Hepatocyte (in vitro differentiated cells): Measurements from ENCODE around the gene TRIM8.

Source experiments
- CTCF ChIP-seq: fragments of 200-600 bp; sonication (generic); IDR thresholded peaks from 2 replicates; pipeline ENCODE4 v1.5.1; 2016; ENCODE audit warnings: antibody characterized with exemption, mild to moderate bottlenecking; ENCODE audit not compliant: poor library complexity
- EZH2 ChIP-seq: fragments of 200-600 bp; sonication (generic); IDR thresholded peaks from 2 replicates; pipeline ENCODE4 v1.6.1; 2016; ENCODE audit warnings: antibody characterized with exemption, mild to moderate bottlenecking, borderline replicate concordance
- EZH2phosphoT487 ChIP-seq: fragments of 200-600 bp; sonication (generic); IDR thresholded peaks from one replicate; pipeline ENCODE4 v1.6.1; 2018; ENCODE audit warnings: antibody characterized with exemption, mild to moderate bottlenecking, low read depth, moderate library complexity; ENCODE audit not compliant: unreplicated experiment, severe bottlenecking

GRCh38 chr10:102668326-102669107 lies 24.2 kb downstream of the TRIM8 start:
- TF ChIP-seq CTCF (no peak), EZH2 (no peak), EZH2phosphoT487 (no peak)
